Measurements from ENCODE around the gene NOL7.

Gene NOL7

GRCh38 chr6:13614926-13615791 is at the start of gene NOL7:
Gene NOL7, plus strand, starts transcription at chr6:13615335. Its CDS starts 24 bp downstream, at chr6:13615359.
- TF ChIP-seq CTCF (IDR thresholded peaks at IDR 0.05) = peak; percentile 96
- H3K27me3 ChIP-seq = no peaks in the 10 kb centered on the region
- H3K4me3 ChIP-seq (ENCODE audit: low read depth in 1 of 2, low read length in 1 of 2) = peak within 1 kb of the TSS; percentile 90 to 95
- H3K36me3 ChIP-seq = peaks cover 42% of the 10 kb centered on the region
- peaks cover 28% of the 10 kb centered on the region in 2 experiments for H3K4me1 ChIP-seq (ENCODE audit: control insufficient read depth in 1 of 2, insufficient read depth in 1 of 2, low read depth in 1 of 2, low read length in 1 of 2)
- no peaks in the 10 kb centered on the region for H3K9me3 ChIP-seq
- H3K27ac ChIP-seq = peak within 1 kb of the TSS; percentile 88

DNA sequence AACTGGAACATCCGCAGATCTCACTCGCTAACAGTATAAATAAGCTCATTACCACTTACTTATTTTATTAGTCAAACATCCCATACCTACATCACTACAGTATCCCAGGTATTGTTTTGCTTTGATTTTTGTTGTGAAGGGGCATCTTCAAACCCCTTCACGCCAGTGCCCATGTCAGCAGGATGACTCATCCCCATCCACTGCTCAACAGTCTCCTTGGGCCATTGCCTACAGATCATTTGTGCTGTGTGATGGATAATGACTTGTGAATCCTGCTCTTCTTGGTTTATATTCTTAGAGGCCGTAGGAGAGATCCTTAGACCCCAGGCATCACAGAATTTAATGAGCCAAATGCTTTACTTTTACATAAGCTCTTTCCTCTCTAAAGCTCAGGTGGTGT is 49.2 kb upstream of the NOL7 start:
- no peak for TF ChIP-seq CTCF (IDR thresholded peaks at IDR 0.05)
- no peaks in the 10 kb centered on the region for H3K36me3 ChIP-seq

DNA sequence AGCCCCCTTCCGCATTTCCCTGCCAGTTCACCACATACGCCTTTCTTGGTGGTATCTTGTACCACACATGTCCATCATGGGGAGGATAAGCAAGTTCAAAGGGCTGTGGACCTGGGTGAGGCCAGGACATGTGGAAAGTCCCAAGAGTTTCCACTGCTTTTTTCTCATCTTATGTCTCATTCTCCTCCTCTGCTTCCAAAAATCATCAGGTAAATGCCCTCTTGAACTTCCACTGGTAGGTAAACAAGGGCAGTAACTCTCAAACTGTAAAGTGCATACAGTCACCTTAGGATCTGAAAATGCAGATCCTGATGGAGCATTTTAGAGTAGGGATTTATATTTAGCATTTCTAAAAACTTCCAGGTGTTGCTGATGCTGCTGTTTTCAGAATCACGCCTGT is 48.6 kb upstream of the NOL7 start:
- Histone ChIP-seq H3K27me3 (no peaks in the 10 kb centered on the region), H3K4me1 (ENCODE audit: control insufficient read depth in 1 of 2, insufficient read depth in 1 of 2, low read depth in 1 of 2, low read length in 1 of 2) (peaks cover 8 to 10% of the 10 kb centered on the region in 2 experiments), H3K4me3 (ENCODE audit: low read depth in 1 of 2, low read length in 1 of 2) (no peak overlapping the region), H3K27ac (no peak overlapping the region), H3K36me3 (no peaks in the 10 kb centered on the region), H3K9me3 (no peaks in the 10 kb centered on the region)
- TF ChIP-seq CTCF (IDR thresholded peaks at IDR 0.05) = no peak

More for the DNA sequence above, 49.2 kb upstream of the NOL7 start:
- H3K4me3 ChIP-seq (ENCODE audit: low read depth in 1 of 2, low read length in 1 of 2) = no peak overlapping the region
- H3K27ac ChIP-seq = no peak overlapping the region
- H3K9me3 ChIP-seq = no peaks in the 10 kb centered on the region
- H3K4me1 ChIP-seq (ENCODE audit: control insufficient read depth in 1 of 2, insufficient read depth in 1 of 2, low read depth in 1 of 2, low read length in 1 of 2) = peaks cover 14 to 16% of the 10 kb centered on the region in 2 experiments
- H3K27me3 ChIP-seq = no peaks in the 10 kb centered on the region

DNA sequence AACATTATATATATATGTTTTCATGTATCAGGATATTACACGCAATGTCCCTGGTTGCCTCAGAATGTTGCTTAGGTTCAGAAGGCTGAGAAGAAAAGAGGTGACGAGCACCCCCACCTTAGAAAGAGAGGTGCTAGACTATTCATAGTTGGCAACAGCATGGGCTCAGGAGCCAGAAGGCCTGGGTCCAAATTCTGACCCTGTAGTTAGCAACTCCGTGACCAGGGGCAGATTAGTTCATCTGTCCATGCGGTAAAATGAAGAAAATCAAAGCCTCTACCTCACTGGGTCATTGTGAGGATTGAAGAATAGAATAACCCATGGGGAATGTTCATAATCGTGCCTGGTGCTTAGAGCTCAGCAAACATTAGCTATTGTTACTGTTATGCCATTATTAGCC is 46.2 kb upstream of the NOL7 start:
- H3K9me3 ChIP-seq = no peaks in the 10 kb centered on the region
- peaks cover 8% of the 10 kb centered on the region in 2 experiments for H3K4me1 ChIP-seq (ENCODE audit: control insufficient read depth in 1 of 2, insufficient read depth in 1 of 2, low read depth in 1 of 2, low read length in 1 of 2)
- no peaks in the 10 kb centered on the region for H3K36me3 ChIP-seq
- H3K4me3 ChIP-seq (ENCODE audit: low read depth in 1 of 2, low read length in 1 of 2) = no peak overlapping the region
- TF ChIP-seq CTCF (IDR thresholded peaks at IDR 0.05) = no peak
- no peak overlapping the region for H3K27ac ChIP-seq
- no peaks in the 10 kb centered on the region for H3K27me3 ChIP-seq

DNA sequence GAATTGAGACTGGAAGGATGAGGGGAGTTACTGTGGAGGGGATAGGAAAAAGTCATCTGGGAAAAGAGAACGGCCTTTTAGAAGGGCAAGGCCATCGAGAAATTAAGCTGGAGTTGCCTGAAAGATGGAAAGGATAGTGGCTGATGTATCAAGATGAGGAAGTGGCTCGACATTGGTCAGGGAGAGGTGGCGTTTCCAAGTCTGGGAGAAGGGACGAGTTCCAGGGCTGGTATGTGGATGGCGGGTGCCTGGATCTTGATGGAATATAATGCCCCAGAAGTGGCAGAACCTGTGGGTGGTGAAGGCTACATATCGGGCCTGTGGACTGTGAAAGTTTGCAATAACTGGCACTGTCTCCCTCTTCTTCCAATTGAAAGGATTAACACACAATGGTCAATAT is 42.9 kb upstream of the NOL7 start:
- Histone ChIP-seq H3K27me3 (no peaks in the 10 kb centered on the region), H3K9me3 (no peaks in the 10 kb centered on the region), H3K36me3 (no peaks in the 10 kb centered on the region), H3K27ac (no peak overlapping the region), H3K4me3 (ENCODE audit: low read depth in 1 of 2, low read length in 1 of 2) (no peak overlapping the region), H3K4me1 (ENCODE audit: control insufficient read depth in 1 of 2, insufficient read depth in 1 of 2, low read depth in 1 of 2, low read length in 1 of 2) (peaks cover 22 to 27% of the 10 kb centered on the region in 2 experiments)
- TF ChIP-seq CTCF (IDR thresholded peaks at IDR 0.05) = no peak

Data from neutrophil (primary cell).